T-helper 1 cell treated with Interleukin-12 subunit alpha and Interleukin-12 subunit beta and Interleukin-4 antibody, amounts not matched to agents 30 μg/mL and 1 μg/mL, for 36 hours (primary cell): Measurements from ENCODE around the gene ARRB1.

ENCODE experiments used
- H3K27ac Mint-ChIP-seq: one replicate; pipeline ENCODE4 v1.8.0; 2021; ENCODE audit warnings: mild to moderate bottlenecking, mixed read lengths
- H3K27me3 Mint-ChIP-seq: one replicate; pipeline ENCODE4 v1.8.0; 2021; ENCODE audit warnings: low read depth, mixed read lengths
- H3K36me3 Mint-ChIP-seq: one replicate; pipeline ENCODE4 v1.8.0; 2021; ENCODE audit warnings: low read depth, mixed read lengths
- H3K4me1 Mint-ChIP-seq: one replicate; pipeline ENCODE4 v1.8.0; 2021; ENCODE audit warnings: low read depth, mixed read lengths
- H3K4me3 Mint-ChIP-seq: one replicate; pipeline ENCODE4 v1.8.0; 2021; ENCODE audit warnings: mild to moderate bottlenecking, moderate library complexity, mixed read lengths
- H3K9me3 Mint-ChIP-seq: one replicate; pipeline ENCODE4 v1.8.0; 2021; ENCODE audit warnings: mixed read lengths

The ARRB1 gene

DNA sequence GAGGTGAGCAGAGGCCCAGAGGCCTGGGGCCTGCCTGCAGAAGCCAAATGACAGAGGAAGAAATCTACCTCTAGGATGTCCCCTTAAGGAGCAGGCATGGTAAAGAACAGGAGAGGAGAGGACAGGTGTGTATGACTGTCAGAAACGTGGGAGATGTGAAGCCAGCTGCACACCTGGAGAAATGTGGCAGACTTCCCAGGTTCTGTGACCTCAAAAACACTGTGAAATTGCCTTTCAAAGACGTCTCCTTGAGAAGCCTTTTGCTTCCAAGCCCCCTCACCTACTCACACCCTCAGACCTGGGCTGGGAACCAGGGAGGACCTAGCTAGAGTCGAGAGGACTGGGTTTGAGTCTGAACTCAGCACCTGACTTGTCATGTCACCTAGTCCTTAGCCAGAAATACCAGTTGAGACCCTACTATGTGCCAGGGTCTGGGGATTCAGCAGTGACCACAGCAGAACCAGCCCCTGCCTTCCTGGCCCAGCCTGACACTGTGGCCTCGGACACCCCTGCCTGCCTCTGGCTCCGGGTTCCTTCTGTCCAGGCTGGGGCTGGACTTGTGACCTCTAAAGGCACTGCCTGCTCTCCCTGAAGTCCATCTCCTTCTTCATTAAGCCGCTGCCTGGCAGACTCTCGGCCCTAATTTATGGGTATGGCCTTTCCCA is 105.3 kb downstream of the ARRB1 start:
- Mint-ChIP-seq H3K36me3 (no peaks in the 10 kb centered on the region), H3K4me3 (no peak overlapping the region), H3K27me3 (peaks cover 50% of the 10 kb centered on the region), H3K9me3 (no peaks in the 10 kb centered on the region), H3K27ac (no peak overlapping the region), H3K4me1 (peaks cover 7% of the 10 kb centered on the region)

- no peak overlapping the region for H3K27ac Mint-ChIP-seq
- H3K9me3 Mint-ChIP-seq, result no peaks in the 10 kb centered on the region
- H3K4me1 Mint-ChIP-seq, result peaks cover 7% of the 10 kb centered on the region
- peaks cover 51% of the 10 kb centered on the region for H3K27me3 Mint-ChIP-seq
- no peak overlapping the region for H3K4me3 Mint-ChIP-seq
- H3K36me3 Mint-ChIP-seq, result no peaks in the 10 kb centered on the region
Measured at GRCh38 chr11:75245356-75246005, 106.0 kb downstream of the ARRB1 start.

DNA sequence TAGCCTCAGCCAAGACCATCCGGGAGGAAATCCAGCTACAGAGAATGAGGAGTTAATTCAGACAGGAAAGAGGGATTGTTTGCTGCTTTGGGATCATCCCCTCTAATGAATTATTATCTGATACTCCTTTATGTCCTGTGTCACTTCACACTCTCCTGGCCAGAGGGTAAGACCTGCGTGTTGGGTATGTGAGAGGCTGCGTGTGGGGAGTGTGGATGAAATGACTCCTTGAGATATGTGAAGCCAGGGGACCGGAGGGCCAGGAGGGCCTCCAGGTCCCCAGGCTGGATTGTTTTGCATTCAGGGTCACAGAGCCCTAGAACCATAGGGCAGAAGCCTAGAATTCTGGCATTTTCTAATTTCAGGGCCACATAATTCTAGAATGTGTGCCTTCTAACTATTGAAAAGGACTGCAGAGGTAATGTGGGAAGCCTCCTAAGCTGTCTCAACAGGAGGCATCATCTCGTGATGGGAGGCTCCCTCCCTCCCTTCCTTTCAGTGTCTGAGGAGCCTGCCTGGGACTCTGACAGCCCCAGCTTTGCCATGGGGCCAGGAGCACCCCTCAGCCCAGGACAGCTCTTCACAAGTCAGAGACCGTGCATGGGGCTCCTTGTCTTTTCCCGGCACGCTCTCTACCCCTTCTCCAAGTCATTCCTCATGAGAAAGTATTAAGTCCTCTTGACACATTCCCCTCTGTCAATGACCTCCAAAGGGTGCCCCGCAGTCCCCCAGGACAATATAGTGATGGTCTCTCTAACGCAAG is 107.2 kb downstream of the ARRB1 start:
- H3K36me3 Mint-ChIP-seq, result no peaks in the 10 kb centered on the region
- no peaks in the 10 kb centered on the region for H3K9me3 Mint-ChIP-seq
- no peak overlapping the region for H3K27ac Mint-ChIP-seq
- H3K27me3 Mint-ChIP-seq, result peaks cover 56% of the 10 kb centered on the region
- no peak overlapping the region for H3K4me3 Mint-ChIP-seq
- H3K4me1 Mint-ChIP-seq, result peaks cover 7% of the 10 kb centered on the region

DNA sequence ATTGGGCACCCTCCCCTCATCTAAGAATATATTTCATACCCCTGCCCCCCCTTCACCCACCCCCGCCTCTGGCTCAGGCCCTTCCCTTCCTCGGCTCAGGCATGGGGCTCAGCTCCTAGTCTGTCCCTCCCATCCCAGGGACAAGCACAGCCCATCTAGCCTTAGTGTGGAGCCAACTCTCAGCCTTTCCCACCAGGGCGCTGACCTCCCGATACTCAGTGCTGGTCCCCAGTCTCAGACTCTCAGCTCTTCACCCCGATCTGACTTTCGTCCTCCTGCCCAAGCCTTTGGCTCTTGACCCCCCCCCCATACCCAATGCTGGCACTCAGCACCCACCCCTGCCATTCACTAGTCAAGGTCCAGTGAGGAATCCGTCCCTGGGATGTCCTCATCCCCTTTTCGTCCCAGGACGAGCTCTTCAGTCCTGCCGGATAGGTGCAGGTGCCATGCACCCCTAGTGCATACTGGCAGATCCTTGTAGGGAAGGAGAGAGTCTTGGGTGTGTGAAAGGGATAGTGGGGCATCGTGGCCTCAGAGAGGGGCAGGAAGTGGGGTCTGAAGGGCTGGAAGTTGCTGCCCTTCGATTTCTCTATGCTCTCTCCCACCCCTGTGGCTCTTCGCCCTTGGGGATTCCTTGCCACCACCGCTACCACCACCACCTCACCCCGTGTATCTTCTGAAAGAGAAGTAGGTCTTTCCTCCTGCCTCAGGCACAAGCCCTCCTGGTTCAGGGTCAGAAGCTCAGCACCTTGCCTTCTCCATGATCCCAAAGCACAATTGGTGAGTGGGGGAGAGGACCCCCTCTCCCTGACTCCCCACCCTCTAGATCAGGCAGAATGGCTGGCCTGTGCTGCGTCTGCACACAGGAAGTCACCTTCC is 108.5 kb downstream of the ARRB1 start:
- Mint-ChIP-seq H3K27ac (no peak overlapping the region), H3K27me3 (peaks cover 58% of the 10 kb centered on the region), H3K9me3 (no peaks in the 10 kb centered on the region), H3K4me3 (peak overlapping the region; percentile 79), H3K36me3 (no peaks in the 10 kb centered on the region), H3K4me1 (peaks cover 4% of the 10 kb centered on the region)

DNA sequence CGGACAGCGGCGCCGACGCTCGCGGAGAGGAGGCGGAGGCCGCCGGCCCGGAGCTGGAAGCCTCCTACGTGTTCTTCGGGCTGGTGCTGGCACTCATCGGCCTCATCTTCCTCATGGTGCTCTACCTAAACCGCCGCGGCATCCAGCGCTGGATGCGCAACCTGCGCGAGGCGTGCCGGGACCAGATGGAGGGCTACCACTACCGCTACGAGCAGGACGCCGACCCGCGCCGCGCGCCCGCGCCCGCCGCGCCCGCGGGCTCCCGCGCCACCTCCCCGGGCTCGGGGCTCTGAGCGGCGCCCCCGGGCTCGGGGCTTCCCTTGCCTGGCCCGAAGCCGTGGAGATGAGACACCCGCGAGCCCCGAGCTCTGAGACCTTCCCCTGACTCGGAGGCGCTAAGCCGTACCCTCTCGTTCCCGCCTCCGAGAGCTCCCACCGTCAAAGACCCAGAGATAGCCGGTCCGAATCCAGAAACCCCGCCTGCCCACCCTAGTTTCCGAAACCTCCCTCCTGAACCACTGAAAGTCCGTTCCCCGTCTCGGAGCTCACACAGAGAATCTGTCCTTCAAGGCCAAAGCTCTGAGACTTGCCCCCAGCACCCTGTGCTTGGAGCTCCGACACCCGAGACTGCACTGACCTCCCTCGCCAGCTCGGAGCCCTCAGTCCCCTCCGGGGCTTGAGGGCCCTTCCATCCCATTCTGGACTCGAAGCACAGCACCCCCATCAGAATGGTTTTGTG is 109.4 kb downstream of the ARRB1 start:
- Mint-ChIP-seq H3K4me3 (peak overlapping the region; percentile 79), H3K36me3 (no peaks in the 10 kb centered on the region), H3K27me3 (peaks cover 65% of the 10 kb centered on the region), H3K4me1 (peaks cover 4% of the 10 kb centered on the region), H3K9me3 (no peaks in the 10 kb centered on the region), H3K27ac (peak overlapping the region; percentile 26)

GRCh38 chr11:75241036-75241905 is 110.2 kb downstream of the ARRB1 start:
- H3K4me1 Mint-ChIP-seq, result peaks cover 4% of the 10 kb centered on the region
- no peaks in the 10 kb centered on the region for H3K9me3 Mint-ChIP-seq
- H3K36me3 Mint-ChIP-seq, result no peaks in the 10 kb centered on the region
- peak overlapping the region; percentile 71 for H3K4me3 Mint-ChIP-seq
- no peak overlapping the region for H3K27ac Mint-ChIP-seq
- peaks cover 68% of the 10 kb centered on the region for H3K27me3 Mint-ChIP-seq

DNA sequence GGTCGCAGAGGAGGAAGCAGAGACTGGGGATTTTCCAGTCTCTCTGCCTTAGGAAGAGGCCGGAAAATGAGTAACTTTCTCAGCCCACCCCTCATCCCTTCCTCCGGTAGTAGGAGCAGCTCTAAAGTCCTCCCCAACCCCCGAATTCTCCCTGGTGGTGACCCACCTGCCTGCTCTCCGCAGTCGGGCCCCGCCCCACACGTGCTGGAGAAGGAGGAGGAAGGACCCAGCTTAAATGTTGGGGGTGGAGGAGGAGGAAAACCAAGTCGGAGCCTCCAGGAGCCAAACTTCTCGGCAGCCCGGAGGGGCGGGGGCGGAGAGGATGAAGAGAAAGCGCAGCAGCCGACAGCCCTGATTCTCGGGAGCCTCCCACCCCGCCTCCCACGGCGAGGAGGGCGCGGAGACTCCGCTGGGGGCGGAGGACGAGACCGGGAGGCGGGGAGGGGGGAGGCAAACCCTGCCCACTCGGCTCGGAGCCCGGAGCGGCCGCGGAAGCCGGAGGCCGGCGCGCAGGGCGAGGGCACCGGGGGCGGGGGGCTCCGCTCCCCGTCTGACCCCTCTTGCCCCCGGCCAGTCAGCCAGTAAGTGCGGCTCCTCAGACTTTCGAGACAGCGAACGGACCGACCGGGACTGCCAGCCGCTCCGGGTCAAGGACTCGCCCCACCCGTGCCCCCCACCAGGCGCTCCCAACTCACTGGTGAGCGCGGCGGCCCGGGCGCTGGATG is 111.0 kb downstream of the ARRB1 start, which contains the start of gene TPBGL:
TPBGL (plus strand) TSS at position 464 of the 725 bp plus-strand sequence. CDS start 276 bp downstream, outside the sequence.
- Mint-ChIP-seq H3K4me1 (peaks cover 4% of the 10 kb centered on the region), H3K4me3 (peak within 1 kb of the TSS; percentile 72), H3K27ac (no peak within 1 kb of the TSS), H3K27me3 (peaks cover 74% of the 10 kb centered on the region), H3K9me3 (no peaks in the 10 kb centered on the region), H3K36me3 (no peaks in the 10 kb centered on the region)

- Mint-ChIP-seq H3K4me1 (peaks cover 4% of the 10 kb centered on the region), H3K36me3 (no peaks in the 10 kb centered on the region), H3K27me3 (peaks cover 68% of the 10 kb centered on the region), H3K27ac (no peak overlapping the region), H3K4me3 (peak overlapping the region; percentile 72), H3K9me3 (no peaks in the 10 kb centered on the region)
Measured at GRCh38 chr11:75239531-75240290, 111.8 kb downstream of the ARRB1 start.

- H3K4me3 Mint-ChIP-seq, result peak overlapping the region; percentile 40
- no peaks in the 10 kb centered on the region for H3K36me3 Mint-ChIP-seq
- H3K4me1 Mint-ChIP-seq, result peaks cover 4% of the 10 kb centered on the region
- peaks cover 59% of the 10 kb centered on the region for H3K27me3 Mint-ChIP-seq
- H3K27ac Mint-ChIP-seq, result no peak overlapping the region
- H3K9me3 Mint-ChIP-seq, result no peaks in the 10 kb centered on the region
Measured at GRCh38 chr11:75238595-75239440, 112.6 kb downstream of the ARRB1 start.

DNA sequence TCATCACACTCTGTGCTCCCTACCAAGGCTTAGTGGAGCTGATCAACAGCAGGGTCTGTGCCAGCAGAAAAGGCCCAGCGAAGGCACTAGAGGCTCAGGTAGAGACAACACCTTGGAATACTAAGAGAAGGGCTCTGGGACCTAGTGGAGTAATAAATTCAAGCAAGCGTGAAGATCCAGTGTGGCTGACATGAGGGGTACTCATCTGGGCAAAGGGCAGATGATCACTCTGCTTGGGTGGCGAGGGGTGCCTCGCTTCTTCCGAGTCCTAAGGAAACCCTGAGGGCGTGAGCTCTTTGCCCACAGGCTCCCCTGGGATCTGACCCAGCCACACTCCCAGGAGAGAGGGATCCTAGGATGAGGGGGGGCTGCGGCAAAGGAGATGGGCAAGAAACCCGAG is 114.4 kb downstream of the ARRB1 start:
- peaks cover under 1% of the 10 kb centered on the region for H3K4me1 Mint-ChIP-seq
- no peak overlapping the region for H3K27ac Mint-ChIP-seq
- H3K9me3 Mint-ChIP-seq, result no peaks in the 10 kb centered on the region
- H3K27me3 Mint-ChIP-seq, result peaks cover 41% of the 10 kb centered on the region
- H3K4me3 Mint-ChIP-seq, result no peak overlapping the region
- H3K36me3 Mint-ChIP-seq, result no peaks in the 10 kb centered on the region

DNA sequence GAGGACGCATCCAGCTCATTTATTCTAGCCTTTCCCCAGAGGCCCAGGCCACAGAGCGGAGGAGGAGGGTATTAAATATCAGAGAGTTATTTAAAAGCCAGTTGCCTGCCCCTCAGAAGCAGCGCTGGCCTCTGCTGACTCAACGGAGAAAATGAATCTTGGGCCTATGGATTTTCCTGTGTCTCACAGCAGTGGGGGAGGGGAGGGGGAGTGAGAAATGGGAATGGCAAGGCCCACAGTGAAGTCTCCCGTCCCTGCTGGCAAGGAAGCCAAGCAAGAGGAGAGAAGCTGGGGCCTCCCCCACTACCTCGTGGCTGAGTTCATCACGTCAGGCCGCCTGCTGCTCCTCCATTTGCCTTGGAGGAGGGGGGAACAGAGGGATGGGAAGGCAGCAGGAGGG is 115.4 kb downstream of the ARRB1 start:
- Mint-ChIP-seq H3K4me1 (no peaks in the 10 kb centered on the region), H3K9me3 (no peaks in the 10 kb centered on the region), H3K4me3 (no peak overlapping the region), H3K36me3 (no peaks in the 10 kb centered on the region), H3K27ac (no peak overlapping the region), H3K27me3 (peaks cover 40% of the 10 kb centered on the region)
